NCI-H345 treated with DMSO at 0.1 percent for 48 hours (cell line): Measurements from ENCODE around the gene EHD1.

Source experiments
- DNase-seq: peaks from one replicate; lab custom pipeline; 2025; ENCODE audit not compliant: unreplicated experiment; lab: John Stamatoyannopoulos, UW

Gene EHD1

GRCh38 chr11:64875369-64876228 lies 2.8 kb downstream of the EHD1 start:
- DNase-seq, result no peak

- DNase-seq, result no peak
Measured at GRCh38 chr11:64874308-64875240, 3.8 kb downstream of the EHD1 start.

GRCh38 chr11:64872790-64873488 lies 5.5 kb downstream of the EHD1 start:
- DNase-seq, result no peak

GRCh38 chr11:64871492-64871891 lies 6.9 kb downstream of the EHD1 start:
- DNase-seq, result no peak

GRCh38 chr11:64870893-64871466 lies 7.4 kb downstream of the EHD1 start:
- no peak for DNase-seq

- DNase-seq, result no peak
Measured at GRCh38 chr11:64870176-64870892, 8.1 kb downstream of the EHD1 start.

- DNase-seq, result no peak
Measured at GRCh38 chr11:64869571-64870175, 8.7 kb downstream of the EHD1 start.

- DNase-seq, result no peak
Measured at GRCh38 chr11:64868904-64869570, 9.4 kb downstream of the EHD1 start.

GRCh38 chr11:64867748-64868462 lies 10.5 kb downstream of the EHD1 start:
- no peak for DNase-seq

- DNase-seq, result no peak
Measured at GRCh38 chr11:64866173-64866491, 12.3 kb downstream of the EHD1 start.

GRCh38 chr11:64865286-64866172 lies 12.9 kb downstream of the EHD1 start:
- no peak for DNase-seq

- no peak for DNase-seq
Measured at GRCh38 chr11:64864473-64865285, 13.7 kb downstream of the EHD1 start.

GRCh38 chr11:64864135-64864472 lies 14.3 kb downstream of the EHD1 start:
- DNase-seq, result no peak

GRCh38 chr11:64863391-64864060 lies 14.9 kb downstream of the EHD1 start:
- no peak for DNase-seq

GRCh38 chr11:64862987-64863390 lies 15.4 kb downstream of the EHD1 start:
- DNase-seq, result no peak

- DNase-seq, result no peak
Measured at GRCh38 chr11:64861227-64861975, 17.0 kb downstream of the EHD1 start.
